Measurements from ENCODE around the gene GLI3. TPM values are rescaled to one million over a fixed set of nuclear protein-coding genes. Genes with fewer than 3 reads are reported as not detected.

The GLI3 gene
- polyA plus RNA-seq, 2 of the 4 experiments (the other 2 are of a cell fraction): 0.09 TPM; not detected in 1

DNA sequence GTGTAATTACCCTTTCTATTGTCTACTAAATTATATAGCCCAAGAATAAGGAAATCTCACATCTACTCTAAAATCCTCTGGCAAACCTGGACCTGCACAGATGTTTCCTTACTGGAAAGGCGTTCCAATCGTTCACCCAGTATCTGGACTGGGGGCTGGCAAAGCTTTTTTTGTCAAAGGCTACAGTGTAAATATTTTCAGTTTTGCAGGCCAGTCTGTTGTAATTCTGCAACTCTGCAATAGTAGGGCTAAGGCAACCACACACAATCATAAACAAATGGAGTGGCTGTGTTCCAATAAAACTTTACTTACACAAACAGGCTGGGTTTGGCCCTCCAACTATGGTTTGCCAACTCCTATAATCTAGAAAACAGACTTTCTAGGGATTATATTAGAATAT lies 56.2 kb downstream of the GLI3 start:
- 85% methylated on average over 2 of the region's 2 CpGs for WGBS (ENCODE audit: missing lambda C conversion rate)
- H3K4me1 ChIP-seq: no peaks in the 10 kb centered on the region; the same call in 2 of the 3 replicates
- H3K4me2 ChIP-seq: no peak overlapping the region
- ATAC-seq: no peak
- DNase-seq (ENCODE audit: low read depth in 1 of 2, low spot score in 1 of 2): no peak
- TF ChIP-seq EP300 (IDR thresholded peaks at IDR 0.05) (no peak), SREBF2 (IDR thresholded peaks at IDR 0.05) (no peak), PHF8 (IDR thresholded peaks at IDR 0.05; ENCODE audit: borderline replicate concordance, low read depth) (no peak), TP53 (CRISPR knock-in tag; IDR thresholded peaks at IDR 0.05) (no peak), NPAS2 (CRISPR knock-in tag; IDR thresholded peaks at IDR 0.05; ENCODE audit: borderline replicate concordance) (no peak), RCOR1 (IDR thresholded peaks at IDR 0.05; ENCODE audit: low read depth, low read length) (no peak), MYC (IDR thresholded peaks at IDR 0.05; ENCODE audit: borderline replicate concordance, low read length) (no peak), BHLHE40 (IDR thresholded peaks at IDR 0.05; ENCODE audit: low read depth, low read length) (no peak), CEBPB (IDR thresholded peaks at IDR 0.05) (no peak), RFX5 (IDR thresholded peaks at IDR 0.05) (no peak), CBX2 (IDR thresholded peaks at IDR 0.05; ENCODE audit: borderline replicate concordance, low read depth) (no peak), ZSCAN20 (CRISPR knock-in tag; IDR thresholded peaks at IDR 0.05) (no peak), RNF2 (IDR thresholded peaks at IDR 0.05; ENCODE audit: borderline replicate concordance, low read depth) (no peak)
- TF ChIP-seq, protein P1, sequence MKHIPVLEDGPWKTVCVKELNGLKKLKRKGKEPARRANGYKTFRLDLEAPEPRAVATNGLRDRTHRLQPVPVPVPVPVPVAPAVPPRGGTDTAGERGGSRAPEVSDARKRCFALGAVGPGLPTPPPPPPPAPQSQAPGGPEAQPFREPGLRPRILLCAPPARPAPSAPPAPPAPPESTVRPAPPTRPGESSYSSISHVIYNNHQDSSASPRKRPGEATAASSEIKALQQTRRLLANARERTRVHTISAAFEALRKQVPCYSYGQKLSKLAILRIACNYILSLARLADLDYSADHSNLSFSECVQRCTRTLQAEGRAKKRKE (CRISPR knock-in tag; IDR thresholded peaks at IDR 0.05; ENCODE audit: low read depth): no peak
- TF ChIP-seq, protein P2, sequence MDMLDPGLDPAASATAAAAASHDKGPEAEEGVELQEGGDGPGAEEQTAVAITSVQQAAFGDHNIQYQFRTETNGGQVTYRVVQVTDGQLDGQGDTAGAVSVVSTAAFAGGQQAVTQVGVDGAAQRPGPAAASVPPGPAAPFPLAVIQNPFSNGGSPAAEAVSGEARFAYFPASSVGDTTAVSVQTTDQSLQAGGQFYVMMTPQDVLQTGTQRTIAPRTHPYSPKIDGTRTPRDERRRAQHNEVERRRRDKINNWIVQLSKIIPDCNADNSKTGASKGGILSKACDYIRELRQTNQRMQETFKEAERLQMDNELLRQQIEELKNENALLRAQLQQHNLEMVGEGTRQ (IDR thresholded peaks at IDR 0.05): no peak
- TF ChIP-seq, protein P3, sequence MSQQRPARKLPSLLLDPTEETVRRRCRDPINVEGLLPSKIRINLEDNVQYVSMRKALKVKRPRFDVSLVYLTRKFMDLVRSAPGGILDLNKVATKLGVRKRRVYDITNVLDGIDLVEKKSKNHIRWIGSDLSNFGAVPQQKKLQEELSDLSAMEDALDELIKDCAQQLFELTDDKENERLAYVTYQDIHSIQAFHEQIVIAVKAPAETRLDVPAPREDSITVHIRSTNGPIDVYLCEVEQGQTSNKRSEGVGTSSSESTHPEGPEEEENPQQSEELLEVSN (IDR thresholded peaks at IDR 0.05; ENCODE audit: borderline replicate concordance, low read depth): no peak
- H3K27ac ChIP-seq: no peak overlapping the region
- FAIRE-seq: no peak
- H3K9me3 ChIP-seq: no peaks in the 10 kb centered on the region
- ChIA-PET POLR2A (no interaction called here), CTCF (interaction anchor here (1.0 kb wide), 1 partner anchor 13 kb away, joined by 3 read pairs; no protein-coding TSS in a partner anchor)
- no peak overlapping the region for H3K4me3 ChIP-seq

DNA sequence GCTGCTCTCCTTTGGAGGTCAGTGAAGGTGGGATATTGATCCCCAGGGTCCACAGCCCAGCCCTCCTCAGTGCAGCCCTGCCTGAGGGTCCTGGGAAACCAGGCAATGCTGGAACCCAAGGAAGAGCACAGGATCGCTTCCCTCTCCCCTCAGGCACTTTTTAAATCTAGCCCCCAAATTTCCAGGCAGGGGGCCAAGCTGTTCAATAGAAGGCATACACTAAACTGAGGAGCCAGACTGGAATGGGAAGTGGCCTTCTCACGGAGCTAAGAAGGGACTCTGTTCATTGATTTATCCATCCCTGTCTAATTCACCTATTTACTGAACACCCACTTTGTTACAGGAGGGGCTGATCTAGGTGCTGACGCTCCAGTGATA lies 60.3 kb downstream of the GLI3 start:
- Histone ChIP-seq H3K4me1 (no peaks in the 10 kb centered on the region), H3K4me2 (no peak overlapping the region), H3K27ac (no peak overlapping the region), H3K9me3 (no peaks in the 10 kb centered on the region), H3K4me3 (no peak overlapping the region)
- WGBS (ENCODE audit: missing lambda C conversion rate): 38% methylated on average over 3 of the region's 3 CpGs
- ChIA-PET CTCF (interaction anchor here (1.2 to 1.3 kb wide), 2 partner anchors 9 to 700 kb away, joined by 4 to 6 read pairs; no protein-coding TSS in a partner anchor), POLR2A (no interaction called here)
- ATAC-seq: no peak
- TF ChIP-seq KDM5A (IDR thresholded peaks at IDR 0.05) (no peak), RFX5 (IDR thresholded peaks at IDR 0.05) (no peak)
- DNase-seq (ENCODE audit: low read depth in 1 of 2, low spot score in 1 of 2): no peak
- no peak for FAIRE-seq

DNA sequence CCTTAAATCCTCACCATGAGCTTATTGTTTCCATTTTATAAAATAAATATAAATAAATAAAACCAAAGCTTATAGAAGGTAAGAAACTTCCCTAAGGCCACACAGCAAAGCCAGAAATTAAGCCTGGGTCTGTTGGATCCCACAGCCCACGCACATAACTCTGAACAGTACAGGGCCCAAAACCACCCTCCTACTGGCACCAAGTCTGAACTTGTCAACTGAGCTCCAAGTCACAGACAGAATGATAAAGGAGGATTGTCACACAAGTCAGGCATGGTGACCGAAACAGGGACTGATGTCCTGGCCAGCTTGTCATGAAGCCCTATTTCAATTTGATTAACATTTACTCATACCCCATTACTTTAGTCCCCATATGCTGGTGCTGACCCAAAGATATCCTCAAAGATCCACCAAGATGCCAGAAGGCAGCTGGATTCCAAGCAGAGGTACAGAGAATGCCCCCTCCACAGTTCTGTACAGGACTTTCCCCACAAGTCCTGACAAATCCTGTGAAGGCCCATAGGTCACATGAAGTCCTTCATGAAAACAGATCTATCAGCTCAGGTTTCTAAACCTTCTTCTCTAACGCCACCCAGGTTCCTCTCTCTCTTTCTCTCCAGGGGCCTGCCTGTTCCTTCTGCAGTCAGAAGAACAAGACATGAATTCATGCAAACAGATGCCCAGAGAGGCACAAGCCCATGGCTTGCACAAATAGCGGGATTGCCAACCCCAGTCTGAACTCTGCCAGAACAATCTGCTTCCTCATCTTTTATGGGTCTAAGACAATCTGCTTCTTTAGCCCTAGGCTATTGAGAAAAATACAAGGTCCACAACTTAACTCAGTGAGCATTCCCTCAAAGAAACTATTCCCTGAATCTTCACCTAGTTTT lies 60.9 kb downstream of the GLI3 start:
- no peak overlapping the region for H3K4me2 ChIP-seq
- ATAC-seq (no peak), FAIRE-seq (no peak), DNase-seq (ENCODE audit: low read depth in 1 of 2, low spot score in 1 of 2) (no peak)
- CTCF ChIA-PET: interaction anchor here (1.2 kb wide), 1 partner anchor 10 kb away, joined by 6 read pairs; no protein-coding TSS in a partner anchor
- no peak overlapping the region for H3K27ac ChIP-seq
- H3K4me1 ChIP-seq: no peaks in the 10 kb centered on the region
- 67% methylated on average over 4 of the region's 4 CpGs for WGBS (ENCODE audit: missing lambda C conversion rate)
- TF ChIP-seq, protein P4, sequence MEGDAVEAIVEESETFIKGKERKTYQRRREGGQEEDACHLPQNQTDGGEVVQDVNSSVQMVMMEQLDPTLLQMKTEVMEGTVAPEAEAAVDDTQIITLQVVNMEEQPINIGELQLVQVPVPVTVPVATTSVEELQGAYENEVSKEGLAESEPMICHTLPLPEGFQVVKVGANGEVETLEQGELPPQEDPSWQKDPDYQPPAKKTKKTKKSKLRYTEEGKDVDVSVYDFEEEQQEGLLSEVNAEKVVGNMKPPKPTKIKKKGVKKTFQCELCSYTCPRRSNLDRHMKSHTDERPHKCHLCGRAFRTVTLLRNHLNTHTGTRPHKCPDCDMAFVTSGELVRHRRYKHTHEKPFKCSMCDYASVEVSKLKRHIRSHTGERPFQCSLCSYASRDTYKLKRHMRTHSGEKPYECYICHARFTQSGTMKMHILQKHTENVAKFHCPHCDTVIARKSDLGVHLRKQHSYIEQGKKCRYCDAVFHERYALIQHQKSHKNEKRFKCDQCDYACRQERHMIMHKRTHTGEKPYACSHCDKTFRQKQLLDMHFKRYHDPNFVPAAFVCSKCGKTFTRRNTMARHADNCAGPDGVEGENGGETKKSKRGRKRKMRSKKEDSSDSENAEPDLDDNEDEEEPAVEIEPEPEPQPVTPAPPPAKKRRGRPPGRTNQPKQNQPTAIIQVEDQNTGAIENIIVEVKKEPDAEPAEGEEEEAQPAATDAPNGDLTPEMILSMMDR (IDR thresholded peaks at IDR 0.05): no peak
- TF ChIP-seq TFCP2L1 (CRISPR knock-in tag; IDR thresholded peaks at IDR 0.05) (no peak), NR3C1 (IDR thresholded peaks at IDR 0.05) (no peak), FOXS1 (CRISPR knock-in tag; IDR thresholded peaks at IDR 0.05) (no peak), POLR2AphosphoS2 (conservative IDR thresholded peaks at IDR 0.05; ENCODE audit: low read length) (no peak), ZNF302 (CRISPR knock-in tag; IDR thresholded peaks at IDR 0.05) (no peak), RCOR1 (IDR thresholded peaks at IDR 0.05; ENCODE audit: low read depth, low read length) (no peak), JUNB (IDR thresholded peaks at IDR 0.05) (no peak), EP300 (IDR thresholded peaks at IDR 0.05) (no peak)
- TF ChIP-seq, protein P2 (IDR thresholded peaks at IDR 0.05): no peak
- TF ChIP-seq, protein P5, sequence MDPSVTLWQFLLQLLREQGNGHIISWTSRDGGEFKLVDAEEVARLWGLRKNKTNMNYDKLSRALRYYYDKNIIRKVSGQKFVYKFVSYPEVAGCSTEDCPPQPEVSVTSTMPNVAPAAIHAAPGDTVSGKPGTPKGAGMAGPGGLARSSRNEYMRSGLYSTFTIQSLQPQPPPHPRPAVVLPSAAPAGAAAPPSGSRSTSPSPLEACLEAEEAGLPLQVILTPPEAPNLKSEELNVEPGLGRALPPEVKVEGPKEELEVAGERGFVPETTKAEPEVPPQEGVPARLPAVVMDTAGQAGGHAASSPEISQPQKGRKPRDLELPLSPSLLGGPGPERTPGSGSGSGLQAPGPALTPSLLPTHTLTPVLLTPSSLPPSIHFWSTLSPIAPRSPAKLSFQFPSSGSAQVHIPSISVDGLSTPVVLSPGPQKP (IDR thresholded peaks at IDR 0.05; ENCODE audit: low read depth, low read length): no peak
- POLR2A ChIA-PET: no interaction called here
- no peaks in the 10 kb centered on the region for H3K9me3 ChIP-seq
- H3K4me3 ChIP-seq: no peak overlapping the region
